ENCODE results near the gene RABGAP1L.

DNA sequence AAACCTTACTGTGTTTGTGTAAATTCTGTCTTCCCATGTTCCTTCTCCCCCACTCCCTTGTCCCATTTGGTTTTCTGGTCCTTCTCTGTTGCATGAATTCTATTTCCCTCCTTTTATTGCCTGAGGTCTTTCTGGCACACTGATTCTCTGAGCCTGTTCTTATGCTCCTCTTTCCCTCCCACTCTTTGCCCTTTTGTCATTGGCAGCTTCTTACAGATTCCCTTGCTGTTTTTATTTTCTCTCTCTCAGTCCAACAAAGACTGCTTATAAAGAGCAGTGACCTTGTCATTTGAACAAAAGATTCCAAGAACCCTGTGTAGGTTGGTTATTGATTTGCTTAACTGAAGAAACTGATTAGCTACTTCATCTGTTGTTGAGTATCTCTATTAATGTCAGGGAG lies 338.2 kb downstream of the RABGAP1L start:
- TF ChIP-seq, protein P1, sequence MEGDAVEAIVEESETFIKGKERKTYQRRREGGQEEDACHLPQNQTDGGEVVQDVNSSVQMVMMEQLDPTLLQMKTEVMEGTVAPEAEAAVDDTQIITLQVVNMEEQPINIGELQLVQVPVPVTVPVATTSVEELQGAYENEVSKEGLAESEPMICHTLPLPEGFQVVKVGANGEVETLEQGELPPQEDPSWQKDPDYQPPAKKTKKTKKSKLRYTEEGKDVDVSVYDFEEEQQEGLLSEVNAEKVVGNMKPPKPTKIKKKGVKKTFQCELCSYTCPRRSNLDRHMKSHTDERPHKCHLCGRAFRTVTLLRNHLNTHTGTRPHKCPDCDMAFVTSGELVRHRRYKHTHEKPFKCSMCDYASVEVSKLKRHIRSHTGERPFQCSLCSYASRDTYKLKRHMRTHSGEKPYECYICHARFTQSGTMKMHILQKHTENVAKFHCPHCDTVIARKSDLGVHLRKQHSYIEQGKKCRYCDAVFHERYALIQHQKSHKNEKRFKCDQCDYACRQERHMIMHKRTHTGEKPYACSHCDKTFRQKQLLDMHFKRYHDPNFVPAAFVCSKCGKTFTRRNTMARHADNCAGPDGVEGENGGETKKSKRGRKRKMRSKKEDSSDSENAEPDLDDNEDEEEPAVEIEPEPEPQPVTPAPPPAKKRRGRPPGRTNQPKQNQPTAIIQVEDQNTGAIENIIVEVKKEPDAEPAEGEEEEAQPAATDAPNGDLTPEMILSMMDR (IDR thresholded peaks at IDR 0.05; ENCODE audit: low read depth, low read length): no peak
- no peak for TF ChIP-seq EZH2phosphoT487 (IDR thresholded peaks at IDR 0.05; ENCODE audit: low read depth)
